NB4 (cell line): Measurements from ENCODE around the gene ITGA8.

Experiments
- DNase-seq: peaks from one replicate; pipeline ENCODE4 v3.0.0; 2010; ENCODE audit warnings: low read depth
- H3K4me3 ChIP-seq: one replicate; pipeline ENCODE4 v1.5.1; 2011; ENCODE audit warnings: mild to moderate bottlenecking, low read depth, low read length, moderate library complexity
- MYC ChIP-seq: IDR thresholded peaks from 2 replicates; pipeline ENCODE4 v1.6.1; 2011; ENCODE audit warnings: low read depth, low read length
- POLR2A ChIP-seq: IDR thresholded peaks from 2 replicates; pipeline ENCODE4 v1.6.1; 2011; ENCODE audit warnings: mild to moderate bottlenecking; ENCODE audit not compliant: insufficient read length; ENCODE audit errors: extremely low read depth
- TF ChIP-seq, protein P1 (sequence below): IDR thresholded peaks from 2 replicates; pipeline ENCODE4 v1.6.1; 2011; ENCODE audit warnings: low read depth, low read length
- TF ChIP-seq, protein P2 (sequence below): IDR thresholded peaks from one replicate; pipeline ENCODE4 v1.5.1; 2012; ENCODE audit warnings: low read depth, low read length

ITGA8 gene

GRCh38 chr10:15744217-15744865 is 24.6 kb upstream of the ITGA8 start:
- TF ChIP-seq, protein P1, sequence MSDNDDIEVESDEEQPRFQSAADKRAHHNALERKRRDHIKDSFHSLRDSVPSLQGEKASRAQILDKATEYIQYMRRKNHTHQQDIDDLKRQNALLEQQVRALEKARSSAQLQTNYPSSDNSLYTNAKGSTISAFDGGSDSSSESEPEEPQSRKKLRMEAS = no peak
- TF ChIP-seq, protein P2, sequence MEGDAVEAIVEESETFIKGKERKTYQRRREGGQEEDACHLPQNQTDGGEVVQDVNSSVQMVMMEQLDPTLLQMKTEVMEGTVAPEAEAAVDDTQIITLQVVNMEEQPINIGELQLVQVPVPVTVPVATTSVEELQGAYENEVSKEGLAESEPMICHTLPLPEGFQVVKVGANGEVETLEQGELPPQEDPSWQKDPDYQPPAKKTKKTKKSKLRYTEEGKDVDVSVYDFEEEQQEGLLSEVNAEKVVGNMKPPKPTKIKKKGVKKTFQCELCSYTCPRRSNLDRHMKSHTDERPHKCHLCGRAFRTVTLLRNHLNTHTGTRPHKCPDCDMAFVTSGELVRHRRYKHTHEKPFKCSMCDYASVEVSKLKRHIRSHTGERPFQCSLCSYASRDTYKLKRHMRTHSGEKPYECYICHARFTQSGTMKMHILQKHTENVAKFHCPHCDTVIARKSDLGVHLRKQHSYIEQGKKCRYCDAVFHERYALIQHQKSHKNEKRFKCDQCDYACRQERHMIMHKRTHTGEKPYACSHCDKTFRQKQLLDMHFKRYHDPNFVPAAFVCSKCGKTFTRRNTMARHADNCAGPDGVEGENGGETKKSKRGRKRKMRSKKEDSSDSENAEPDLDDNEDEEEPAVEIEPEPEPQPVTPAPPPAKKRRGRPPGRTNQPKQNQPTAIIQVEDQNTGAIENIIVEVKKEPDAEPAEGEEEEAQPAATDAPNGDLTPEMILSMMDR = peak; percentile 50
- TF ChIP-seq MYC (no peak), POLR2A (no peak)
- DNase-seq = peak; percentile 60
- H3K4me3 ChIP-seq = no peak overlapping the region

- TF ChIP-seq, protein P1 = no peak
- TF ChIP-seq POLR2A (no peak), MYC (no peak)
- TF ChIP-seq, protein P2 = no peak
- no peak overlapping the region for H3K4me3 ChIP-seq
- DNase-seq = no peak
These were observed 23.7 kb upstream of the ITGA8 start for GRCh38 chr10:15743443-15743842.

DNA sequence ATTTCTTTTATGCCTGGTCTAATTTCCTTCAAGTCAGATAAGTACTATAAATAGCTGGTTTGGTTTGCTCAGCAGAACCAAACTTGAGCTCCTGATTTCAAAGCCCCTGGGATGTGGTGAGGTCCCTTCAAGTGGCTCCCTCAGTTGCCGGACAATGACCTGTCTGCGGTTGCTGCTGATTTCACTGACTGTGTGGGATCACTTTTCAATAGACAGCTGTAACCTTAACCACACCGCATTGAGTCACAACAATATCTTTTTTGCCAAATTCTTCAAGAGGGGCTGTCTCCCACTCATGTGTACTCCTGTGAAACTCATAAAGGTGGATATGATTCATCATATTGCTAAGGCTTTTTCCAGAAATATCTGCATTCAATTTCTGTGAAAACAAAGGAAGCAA is 23.1 kb upstream of the ITGA8 start:
- no peak overlapping the region for H3K4me3 ChIP-seq
- TF ChIP-seq MYC (no peak), POLR2A (no peak)
- TF ChIP-seq, protein P2 = no peak
- TF ChIP-seq, protein P1 = no peak

DNA sequence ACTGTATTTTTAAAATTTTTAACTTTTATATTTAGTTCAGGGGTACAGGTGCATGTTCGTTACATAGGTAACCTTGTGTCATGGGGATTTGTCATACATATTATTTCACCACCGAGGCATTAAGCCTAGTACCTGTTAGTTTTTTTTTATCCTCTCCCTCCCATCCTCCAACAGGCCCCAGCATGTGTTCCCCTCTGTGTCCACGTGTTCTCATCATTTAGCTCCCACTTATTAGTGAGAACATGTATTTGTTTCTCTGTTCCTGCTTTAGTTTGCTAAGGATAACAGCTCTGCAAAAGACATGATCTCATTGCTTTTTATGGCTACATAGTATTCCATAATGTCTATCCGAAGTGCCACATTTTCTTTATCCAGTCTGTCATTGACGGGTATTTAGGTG is 22.4 kb upstream of the ITGA8 start:
- TF ChIP-seq POLR2A = no peak
- TF ChIP-seq MYC = no peak
- TF ChIP-seq, protein P1 = no peak
- TF ChIP-seq, protein P2 = no peak
- DNase-seq = no peak

More for the DNA sequence above, 23.1 kb upstream of the ITGA8 start:
- DNase-seq = no peak

GRCh38 chr10:15741581-15741980 is 21.9 kb upstream of the ITGA8 start:
- TF ChIP-seq POLR2A = no peak
- TF ChIP-seq, protein P2 = no peak
- TF ChIP-seq, protein P1 = no peak
- TF ChIP-seq MYC = no peak
- no peak overlapping the region for H3K4me3 ChIP-seq
- DNase-seq = no peak

More for the DNA sequence above, 22.4 kb upstream of the ITGA8 start:
- H3K4me3 ChIP-seq = no peak overlapping the region
